Tibial nerve (tissue), 3 donors: ENCODE results near the gene MAGEB16.

Experiments used
- POLR2A ChIP-seq, 2 donors: fragments of 450-650 bp; IDR thresholded peaks; one replicate each; pipeline ENCODE4 v1.6.1; 2017; ENCODE audit warnings: antibody characterized with exemption in 2 of 2, mild to moderate bottlenecking in 2 of 2, moderate library complexity in 2 of 2
- TF ChIP-seq, protein P1 (sequence below), 5 experiments: fragments of 200-600 bp in 3 of 5; fragments of 450-650 bp in 2 of 5; sonication (generic) in 3 of 5; IDR thresholded peaks; one replicate each; pipeline ENCODE4 v1.5.1; 2016 to 2019; ENCODE audit warnings: antibody characterized with exemption in 5 of 5, mild to moderate bottlenecking in 3 of 5, moderate library complexity in 2 of 5

DNA sequence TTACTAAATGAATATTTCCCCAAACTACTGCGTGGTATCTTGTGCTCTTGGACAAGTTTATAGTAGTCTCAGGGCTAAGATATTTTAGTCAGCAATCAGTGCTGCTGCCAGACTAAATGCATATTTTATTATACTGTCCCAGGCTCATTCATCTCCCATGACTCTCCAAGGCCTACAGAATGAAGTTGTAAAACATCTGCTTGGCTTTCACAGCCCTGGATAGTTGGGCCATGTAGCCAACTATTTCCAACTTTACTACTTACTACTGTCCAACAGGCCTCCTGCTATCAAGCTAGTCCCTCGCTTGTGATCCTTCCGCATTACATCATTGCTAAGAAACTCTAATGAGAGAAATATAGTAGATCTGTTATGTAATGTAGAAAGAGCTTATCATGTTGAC, 31.4 kb downstream of the MAGEB16 start:
- TF ChIP-seq, protein P1, sequence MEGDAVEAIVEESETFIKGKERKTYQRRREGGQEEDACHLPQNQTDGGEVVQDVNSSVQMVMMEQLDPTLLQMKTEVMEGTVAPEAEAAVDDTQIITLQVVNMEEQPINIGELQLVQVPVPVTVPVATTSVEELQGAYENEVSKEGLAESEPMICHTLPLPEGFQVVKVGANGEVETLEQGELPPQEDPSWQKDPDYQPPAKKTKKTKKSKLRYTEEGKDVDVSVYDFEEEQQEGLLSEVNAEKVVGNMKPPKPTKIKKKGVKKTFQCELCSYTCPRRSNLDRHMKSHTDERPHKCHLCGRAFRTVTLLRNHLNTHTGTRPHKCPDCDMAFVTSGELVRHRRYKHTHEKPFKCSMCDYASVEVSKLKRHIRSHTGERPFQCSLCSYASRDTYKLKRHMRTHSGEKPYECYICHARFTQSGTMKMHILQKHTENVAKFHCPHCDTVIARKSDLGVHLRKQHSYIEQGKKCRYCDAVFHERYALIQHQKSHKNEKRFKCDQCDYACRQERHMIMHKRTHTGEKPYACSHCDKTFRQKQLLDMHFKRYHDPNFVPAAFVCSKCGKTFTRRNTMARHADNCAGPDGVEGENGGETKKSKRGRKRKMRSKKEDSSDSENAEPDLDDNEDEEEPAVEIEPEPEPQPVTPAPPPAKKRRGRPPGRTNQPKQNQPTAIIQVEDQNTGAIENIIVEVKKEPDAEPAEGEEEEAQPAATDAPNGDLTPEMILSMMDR (IDR thresholded peaks at IDR 0.05): no peak
- no peak for TF ChIP-seq POLR2A (IDR thresholded peaks at IDR 0.05)
